ENCODE results near the gene ALDH18A1. TPM values are rescaled to one million over a fixed set of nuclear protein-coding genes. Genes with fewer than 3 reads are reported as not detected.

The ALDH18A1 gene
- total RNA-seq (88.9 and 92.6 TPM in 2 replicates), polyA plus RNA-seq (48.6 and 53.2 TPM in 2 replicates), polyA minus RNA-seq (176 and 180 TPM in 2 replicates), Bru-seq, nascent RNA (percentile 77 among the genes with signal in this experiment), BruChase-seq, experiment 1, labeled RNA remaining after a 6-hour chase (percentile 78 among the genes with signal in this experiment), BruChase-seq, experiment 2, labeled RNA remaining after a 2-hour chase (percentile 69 among the genes with signal in this experiment)
- polyA plus RNA-seq (2011; cell fraction: cytosol; rRNA removed) = 49.5 and 53.0 TPM in 2 replicates
- 87.9 and 97.7 TPM in 2 replicates for polyA plus RNA-seq (2011; cell fraction: nucleus; rRNA removed)
- polyA plus RNA-seq (2012) = 80.4 and 82.9 TPM in 2 replicates
- 46.5 TPM for polyA minus RNA-seq (2011; cell fraction: cytosol; rRNA and poly(A)+ RNA removed)
- polyA minus RNA-seq (2011; cell fraction: nucleus; rRNA and poly(A)+ RNA removed) = 38.9 and 42.9 TPM in 2 replicates
- long read RNA-seq, transcript ALDH18A1-202 (18 exons, 3,359 nt) = major isoform, 166 of 252 reads
- long read RNA-seq, transcript ALDH18A1-201 (18 exons, 3,337 nt) = minor isoform, 38 of 252 reads
- long read RNA-seq, partial matches to known transcripts = 24 of 252 reads
- long read RNA-seq, other reads (novel, unspliced or antisense) = 24 of 252 reads

DNA sequence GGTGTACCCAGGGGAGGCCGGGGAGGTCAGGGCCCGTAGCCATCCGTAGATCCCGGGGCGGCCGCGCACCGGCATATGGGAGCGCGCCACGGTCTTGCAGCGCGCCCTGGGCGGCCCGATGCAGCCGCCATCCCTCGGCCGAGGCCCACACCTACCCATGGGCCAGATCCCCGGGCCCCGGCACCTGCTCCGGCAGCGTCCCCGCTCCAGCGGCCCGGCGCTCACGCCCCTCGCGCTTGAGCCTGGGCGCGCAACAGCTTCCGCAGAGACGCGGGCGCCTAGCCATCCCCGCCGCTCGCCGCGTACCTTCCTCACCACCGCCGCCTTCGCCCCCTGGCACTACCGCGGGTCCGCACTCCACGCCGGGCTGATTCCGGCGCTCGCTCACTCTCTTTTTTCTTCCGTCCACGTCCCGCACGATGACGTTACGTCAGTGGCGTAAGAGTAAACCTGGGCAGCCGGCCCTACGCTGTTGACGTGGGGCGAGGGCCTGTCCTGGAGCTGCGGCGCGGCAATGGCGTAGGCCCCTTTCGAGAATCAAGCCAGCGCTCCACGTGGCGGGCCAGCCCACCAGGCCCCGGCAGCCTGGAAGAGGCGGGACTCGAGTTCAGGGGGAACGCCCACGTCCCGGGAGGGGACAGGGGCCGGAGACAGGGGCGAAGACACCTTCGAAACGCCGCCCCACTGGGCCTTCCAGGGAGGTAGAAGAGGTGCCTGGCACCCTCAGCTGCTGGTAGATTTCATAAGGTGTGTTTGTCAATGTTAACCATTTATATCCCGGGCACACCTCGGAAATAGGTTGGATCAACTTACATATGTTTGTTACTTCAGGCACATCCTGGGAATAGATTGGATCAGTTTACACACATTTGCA lies at the start of gene ALDH18A1:
Gene ALDH18A1 (minus strand): TSS at position 421 of the 874 bp plus-strand sequence. CDS start 3,334 bp downstream, outside the sequence.
- Histone ChIP-seq H3K4me2 (ENCODE audit: insufficient read depth, low read length) (peak within 1 kb of the TSS; percentile 97), H3K36me3 (ENCODE audit: control insufficient read depth in 2 of 2, extremely low read depth in 1 of 2, insufficient read depth in 2 of 2, low read length in 2 of 2) (peaks cover 4 to 5% of the 10 kb centered on the region in 2 experiments), H3K9ac (replicated peaks; ENCODE audit: extremely low read depth, insufficient read depth, low read length) (peak within 1 kb of the TSS; percentile 87), H3K9me3 (replicated peaks; ENCODE audit: control insufficient read depth, insufficient read depth, low read length) (no peaks in the 10 kb centered on the region), H3K4me1 (ENCODE audit: control insufficient read depth, extremely low read depth, insufficient read depth, low read length) (peaks cover 11% of the 10 kb centered on the region), H3K27ac (ENCODE audit: insufficient read depth, low read depth, low read length) (peak within 1 kb of the TSS; percentile 64), H4K20me1 (replicated peaks; ENCODE audit: control insufficient read depth, extremely low read depth, insufficient read depth, low read length) (no peaks in the 10 kb centered on the region), H2AFZ (ENCODE audit: low read depth, low read length) (peak within 1 kb of the TSS; percentile 72), H3K4me3 (replicated peaks in 1 of 3; ENCODE audit: insufficient read depth in 1 of 3, low read depth in 1 of 3, low read length in 3 of 3) (peak within 1 kb of the TSS; percentile 73 to 93 (median 89)), H3K9me1 (replicated peaks; ENCODE audit: control insufficient read depth, extremely low read depth, insufficient read depth, low read length) (no peaks in the 10 kb centered on the region), H3K27me3 (ENCODE audit: control insufficient read depth in 2 of 2, insufficient read depth in 2 of 2, low read length in 2 of 2) (no peaks in the 10 kb centered on the region), H3K79me2 (ENCODE audit: control insufficient read depth, insufficient read depth, low read length) (peaks cover 33% of the 10 kb centered on the region)
- peak; percentile 54 for TF ChIP-seq POLR2AphosphoS5 (IDR thresholded peaks at IDR 0.05; ENCODE audit: insufficient read depth, low read depth, low read length)
- no peak for TF ChIP-seq JUN (IDR thresholded peaks at IDR 0.05; ENCODE audit: borderline replicate concordance, insufficient read depth, insufficient read length, low read depth)
- TF ChIP-seq MYC (IDR thresholded peaks at IDR 0.05; ENCODE audit: low read depth, low read length) = no peak
- TF ChIP-seq FOS (IDR thresholded peaks at IDR 0.05; ENCODE audit: borderline replicate concordance, insufficient read depth, low read length) = no peak
- TF ChIP-seq, protein P1, sequence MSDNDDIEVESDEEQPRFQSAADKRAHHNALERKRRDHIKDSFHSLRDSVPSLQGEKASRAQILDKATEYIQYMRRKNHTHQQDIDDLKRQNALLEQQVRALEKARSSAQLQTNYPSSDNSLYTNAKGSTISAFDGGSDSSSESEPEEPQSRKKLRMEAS (IDR thresholded peaks at IDR 0.05; ENCODE audit: insufficient read depth, insufficient read length) = peak; percentile 74
- peak; percentile 78 for TF ChIP-seq POLR2A (IDR thresholded peaks at IDR 0.05; ENCODE audit: low read depth, low read length)
- no peak for TF ChIP-seq GATA2 (IDR thresholded peaks at IDR 0.05; ENCODE audit: insufficient read depth, insufficient read length, low read depth, low read length)
- TF ChIP-seq, protein P2, sequence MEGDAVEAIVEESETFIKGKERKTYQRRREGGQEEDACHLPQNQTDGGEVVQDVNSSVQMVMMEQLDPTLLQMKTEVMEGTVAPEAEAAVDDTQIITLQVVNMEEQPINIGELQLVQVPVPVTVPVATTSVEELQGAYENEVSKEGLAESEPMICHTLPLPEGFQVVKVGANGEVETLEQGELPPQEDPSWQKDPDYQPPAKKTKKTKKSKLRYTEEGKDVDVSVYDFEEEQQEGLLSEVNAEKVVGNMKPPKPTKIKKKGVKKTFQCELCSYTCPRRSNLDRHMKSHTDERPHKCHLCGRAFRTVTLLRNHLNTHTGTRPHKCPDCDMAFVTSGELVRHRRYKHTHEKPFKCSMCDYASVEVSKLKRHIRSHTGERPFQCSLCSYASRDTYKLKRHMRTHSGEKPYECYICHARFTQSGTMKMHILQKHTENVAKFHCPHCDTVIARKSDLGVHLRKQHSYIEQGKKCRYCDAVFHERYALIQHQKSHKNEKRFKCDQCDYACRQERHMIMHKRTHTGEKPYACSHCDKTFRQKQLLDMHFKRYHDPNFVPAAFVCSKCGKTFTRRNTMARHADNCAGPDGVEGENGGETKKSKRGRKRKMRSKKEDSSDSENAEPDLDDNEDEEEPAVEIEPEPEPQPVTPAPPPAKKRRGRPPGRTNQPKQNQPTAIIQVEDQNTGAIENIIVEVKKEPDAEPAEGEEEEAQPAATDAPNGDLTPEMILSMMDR (IDR thresholded peaks at IDR 0.05; ENCODE audit: extremely low read depth in 1 of 2, insufficient read depth in 1 of 2, low read depth in 1 of 2, low read length in 2 of 2) = no peak
- peak; percentile 86 for FAIRE-seq
- dilution Hi-C loops (cut with MboI; ENCODE audit: extremely low pct_ligation_motif_present, low sequenced_read_pairs) = no loop called here
- intact Hi-C loops (cut with micrococcal nuclease) = loop anchor here (1.0 to 2.0 kb wide), 3 partner anchors 38 to 209 kb away; partner anchors contain the start of gene SORBS1
- POLR2A ChIA-PET = no interaction called here
- peak; percentile 93 for DNase-seq (ENCODE audit: low read depth, low spot score)
- CTCF ChIA-PET = interaction anchor here (0.7 to 3.6 kb wide), 2 partner anchors 38 to 1027 kb away, joined by 3 to 22 read pairs; partner anchors contain the start of gene TCTN3
- BruUV-seq (replicated peaks) = no TSS peak
